Globus pallidus (tissue), 1 donor: ENCODE results near the gene GMPPA.

ENCODE experiments used
- DNase-seq: peaks from one replicate; pipeline ENCODE4 v3.0.0-alpha.2; 2015; ENCODE audit warnings: low spot score

GMPPA gene

DNA sequence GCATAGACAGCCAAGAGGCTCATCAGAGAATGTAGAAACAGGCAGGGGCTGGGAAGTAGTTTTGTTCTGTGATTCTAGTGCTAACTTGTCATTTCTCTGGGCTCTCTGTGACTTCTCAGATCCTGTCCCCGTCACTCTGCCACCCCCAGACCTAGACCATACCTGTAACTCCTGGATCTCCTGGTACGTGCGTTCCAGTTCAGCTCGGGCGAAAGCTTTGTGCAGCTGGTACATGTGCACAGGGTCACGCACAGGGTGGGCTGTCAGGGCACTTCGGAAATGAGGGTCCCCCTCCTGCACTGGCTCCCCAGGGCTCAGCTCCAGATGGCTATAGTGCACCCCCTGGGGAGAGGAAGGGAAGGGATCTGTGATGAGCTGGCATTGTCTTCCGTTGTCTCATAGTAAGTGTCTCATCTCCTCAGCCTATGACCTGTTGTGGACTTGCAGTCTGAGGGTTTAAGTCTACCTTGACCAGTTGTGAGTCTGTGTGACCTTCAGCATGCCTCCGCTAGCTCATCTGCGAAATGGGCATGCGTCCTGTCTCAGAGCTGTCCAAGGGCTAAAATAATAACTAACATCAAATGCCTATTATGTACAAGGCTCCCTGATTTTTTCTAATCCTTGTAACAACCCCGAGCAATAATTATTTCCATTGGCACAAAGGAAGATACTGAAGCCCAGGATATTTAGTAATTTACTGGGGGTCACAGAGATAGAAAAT, 42.3 kb downstream of the GMPPA start:
- no peak for DNase-seq

DNA sequence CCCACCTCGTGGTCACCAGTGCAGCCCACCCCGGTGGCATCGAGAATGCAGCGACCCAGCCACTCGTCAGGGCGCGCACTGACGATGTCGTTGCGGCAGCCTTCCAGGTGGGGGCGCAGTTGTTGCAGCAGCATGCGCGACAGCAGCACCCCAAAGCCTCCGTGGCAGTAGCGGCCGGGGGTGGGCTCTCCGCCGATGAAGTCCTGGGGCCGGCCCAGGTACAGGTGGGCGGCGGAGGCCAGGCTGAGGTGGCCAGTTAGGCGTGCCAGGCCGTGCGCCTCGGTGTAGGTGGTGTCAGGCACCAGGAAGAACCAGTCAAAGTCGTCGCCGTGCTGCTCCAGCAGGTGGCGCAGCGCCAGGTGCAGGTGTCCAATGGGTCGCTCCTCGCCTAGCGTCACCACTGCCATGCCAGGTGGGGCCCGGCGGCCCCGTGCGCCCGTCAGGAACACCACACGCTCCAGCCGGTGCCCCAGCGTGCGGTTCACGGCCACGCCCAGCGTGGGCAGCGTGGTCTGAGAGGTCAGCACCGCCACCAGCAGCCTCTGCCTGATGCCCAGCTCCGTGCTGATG, 43.0 kb downstream of the GMPPA start:
- DNase-seq, result peak; percentile 56

- DNase-seq, result no peak
Measured at GRCh38 chr2:219542931-219543595, 44.4 kb downstream of the GMPPA start.

GRCh38 chr2:219543596-219544358, 45.1 kb downstream of the GMPPA start, which contains the start of the genes CHPF and TMEM198:
CHPF (minus strand) TSS chr2:219543809; CDS start chr2:219543538, 271 bp downstream.
TMEM198 (plus strand) TSS chr2:219544028; CDS start chr2:219544728, 700 bp downstream.
- DNase-seq, result peak; percentile 99

- DNase-seq, result no peak
Measured at GRCh38 chr2:219544567-219544966, 45.9 kb downstream of the GMPPA start.

GRCh38 chr2:219545295-219545942, 46.7 kb downstream of the GMPPA start:
- DNase-seq, result no peak

- no peak for DNase-seq
Measured at GRCh38 chr2:219545943-219546352, 47.3 kb downstream of the GMPPA start.

DNA sequence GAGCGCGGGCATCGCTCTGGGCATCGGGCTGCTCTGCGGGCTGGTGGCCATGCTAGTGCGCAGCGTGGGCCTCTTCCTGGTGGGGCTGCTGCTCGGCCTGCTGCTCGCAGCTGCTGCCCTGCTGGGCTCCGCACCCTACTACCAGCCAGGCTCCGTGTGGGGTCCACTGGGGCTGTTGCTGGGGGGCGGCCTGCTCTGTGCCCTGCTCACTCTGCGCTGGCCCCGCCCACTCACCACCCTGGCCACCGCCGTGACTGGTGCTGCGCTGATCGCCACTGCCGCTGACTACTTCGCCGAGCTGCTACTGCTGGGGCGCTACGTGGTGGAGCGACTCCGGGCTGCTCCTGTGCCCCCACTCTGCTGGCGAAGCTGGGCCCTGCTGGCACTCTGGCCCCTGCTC, 48.9 kb downstream of the GMPPA start:
- no peak for DNase-seq

- no peak for DNase-seq
Measured at GRCh38 chr2:219548990-219549389, 50.3 kb downstream of the GMPPA start.

DNA sequence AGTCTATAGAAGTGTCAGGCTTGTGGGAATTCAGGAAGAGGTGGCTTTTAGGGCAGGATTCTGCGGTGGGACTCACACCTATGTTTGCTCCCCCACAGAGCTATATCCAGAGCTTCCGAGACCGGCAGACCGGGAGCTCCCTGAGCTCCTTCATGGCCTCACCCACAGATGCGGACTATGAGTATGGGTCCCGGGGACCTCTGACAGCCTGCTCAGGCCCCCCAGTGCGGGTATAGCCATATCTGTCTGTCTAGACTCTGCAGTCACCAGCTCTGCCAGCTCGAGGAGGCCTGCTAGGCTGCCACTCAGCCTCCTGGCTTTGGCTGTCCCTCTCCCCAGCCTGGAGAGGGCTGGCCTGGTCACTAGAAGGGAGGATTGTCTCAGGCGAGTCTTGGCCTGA, 50.9 kb downstream of the GMPPA start:
- DNase-seq, result no peak

- DNase-seq, result no peak
Measured at GRCh38 chr2:219551441-219552381, 53.0 kb downstream of the GMPPA start.

- DNase-seq, result peak; percentile 75
Measured at GRCh38 chr2:219552382-219553167, 53.9 kb downstream of the GMPPA start.

- no peak for DNase-seq
Measured at GRCh38 chr2:219553168-219553417, 54.4 kb downstream of the GMPPA start.

DNA sequence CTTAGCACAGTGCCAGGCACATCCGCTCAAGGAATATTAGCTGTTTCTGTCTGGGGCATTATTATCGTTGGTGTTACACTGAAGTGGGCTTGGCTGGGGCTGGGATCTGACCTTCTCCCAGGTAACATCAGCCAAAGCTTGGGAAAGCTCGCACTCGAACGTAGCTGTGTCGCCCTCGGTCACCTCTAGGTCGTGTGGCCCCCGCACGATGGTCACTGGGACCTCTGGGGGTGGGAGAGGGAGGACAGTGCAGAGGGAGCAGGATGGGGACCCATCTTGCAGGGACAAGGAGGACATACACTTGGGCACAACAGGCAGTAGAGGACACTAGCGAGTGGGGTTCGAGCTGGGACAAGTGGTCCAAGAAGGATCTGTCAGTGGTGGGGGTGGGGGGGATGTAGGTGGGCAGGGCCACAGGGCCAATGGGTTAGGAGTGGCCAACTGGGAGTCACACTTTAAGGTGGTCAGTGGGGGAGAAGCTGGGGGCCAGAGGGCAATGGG, 54.8 kb downstream of the GMPPA start:
- DNase-seq, result no peak

DNA sequence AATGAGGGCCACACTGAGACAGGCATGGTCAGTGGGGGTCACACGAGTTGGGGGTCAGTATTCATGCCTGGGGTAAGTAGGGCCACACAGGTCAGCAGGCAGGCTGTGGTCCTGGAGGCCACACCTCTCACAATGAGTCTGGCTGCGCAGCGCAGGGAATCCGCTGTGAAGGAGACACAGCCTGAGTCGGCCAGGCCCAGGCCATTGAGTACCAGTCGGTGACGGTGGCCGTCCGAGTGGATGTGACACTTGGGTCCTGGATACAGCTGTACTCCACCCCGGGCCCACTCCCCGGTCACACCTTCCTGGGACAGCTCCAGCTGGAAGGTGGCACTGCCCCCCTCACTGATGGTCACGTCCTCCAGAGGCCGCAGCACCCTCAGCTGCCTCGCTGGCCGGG, 55.7 kb downstream of the GMPPA start:
- no peak for DNase-seq

DNA sequence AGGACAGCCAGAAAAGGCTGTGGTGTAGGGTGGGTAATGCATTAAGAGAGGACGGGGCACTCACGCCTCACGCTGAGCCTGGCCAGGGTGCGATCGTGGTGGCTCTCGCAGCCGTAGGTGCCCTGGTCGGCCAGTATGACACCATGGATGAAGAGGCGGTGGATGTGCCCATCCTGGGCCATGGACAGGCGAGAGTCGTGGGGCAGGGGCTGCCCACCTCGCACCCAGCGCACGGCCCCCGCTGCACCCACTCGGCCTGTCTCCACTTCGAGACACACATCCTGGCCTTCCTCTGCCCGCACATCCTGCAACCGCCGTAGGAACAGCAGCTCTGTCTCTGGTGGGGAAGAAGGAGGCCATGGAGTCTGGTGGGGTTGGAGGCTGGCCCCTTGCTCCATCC, 57.3 kb downstream of the GMPPA start:
- no peak for DNase-seq

- no peak for DNase-seq
Measured at GRCh38 chr2:219556413-219556812, 57.7 kb downstream of the GMPPA start.
